Measurements from ENCODE around the gene USP25. TPM values are rescaled to one million over a fixed set of nuclear protein-coding genes. Genes with fewer than 3 reads are reported as not detected.

The USP25 gene
- total RNA-seq, 1 experiment from 2014 or later = 42.0 TPM

GRCh38 chr21:15719976-15720375 is 9.8 kb upstream of the USP25 start:
- Mint-ChIP-seq H3K4me1 (peaks cover 19% of the 10 kb centered on the region), H3K36me3 (peaks cover 5% of the 10 kb centered on the region; the same call in 1 of the 2 replicates), H3K4me3 (no peak overlapping the region), H3K27ac (no peak overlapping the region), H3K9me3 (peaks cover 14% of the 10 kb centered on the region), H3K27me3 (ENCODE audit: low read depth) (no peaks in the 10 kb centered on the region)
- ATAC-seq = no peak
- no peak for TF ChIP-seq TEAD1 (CRISPR knock-in tag; IDR thresholded peaks at IDR 0.05)
- TF ChIP-seq CDX4 (CRISPR knock-in tag; IDR thresholded peaks at IDR 0.05; ENCODE audit: borderline replicate concordance) = no peak
- no peak for TF ChIP-seq HMGXB4 (CRISPR knock-in tag; IDR thresholded peaks at IDR 0.05)
- TF ChIP-seq STAT6 (CRISPR knock-in tag; conservative IDR thresholded peaks at IDR 0.05; ENCODE audit: low read depth) = no peak
- TF ChIP-seq RORB (CRISPR knock-in tag; IDR thresholded peaks at IDR 0.05) = no peak
- TF ChIP-seq IRF1 (CRISPR knock-in tag; IDR thresholded peaks at IDR 0.05) = no peak
- no peak for TF ChIP-seq FOXP4 (CRISPR knock-in tag; IDR thresholded peaks at IDR 0.05)
- POLR2A ChIA-PET = no interaction called here
- CTCF ChIA-PET = no interaction called here
- DNase-seq (ENCODE audit: low spot score) = no peak

- Mint-ChIP-seq H3K4me3 (peak overlapping the region; percentile 19; the same call in 1 of the 2 replicates), H3K9me3 (peaks cover 14% of the 10 kb centered on the region), H3K27me3 (ENCODE audit: low read depth) (no peaks in the 10 kb centered on the region), H3K27ac (peak overlapping the region; percentile 82; the same call in 1 of the 2 replicates), H3K4me1 (peaks cover 22% of the 10 kb centered on the region), H3K36me3 (peaks cover 5% of the 10 kb centered on the region; the same call in 1 of the 2 replicates)
- TF ChIP-seq FOXK1 (CRISPR knock-in tag; IDR thresholded peaks at IDR 0.05) = no peak
- no peak for TF ChIP-seq AR (CRISPR knock-in tag; IDR thresholded peaks at IDR 0.05)
- TF ChIP-seq TEAD1 (CRISPR knock-in tag; IDR thresholded peaks at IDR 0.05) = no peak
- TF ChIP-seq HMGXB4 (CRISPR knock-in tag; IDR thresholded peaks at IDR 0.05) = no peak
- TF ChIP-seq SMAD4 (CRISPR knock-in tag; IDR thresholded peaks at IDR 0.05) = no peak
- TF ChIP-seq GTF2I (CRISPR knock-in tag; conservative IDR thresholded peaks at IDR 0.05) = no peak
- no peak for TF ChIP-seq SMAD3 (CRISPR knock-in tag; IDR thresholded peaks at IDR 0.05; ENCODE audit: borderline replicate concordance)
- no peak for TF ChIP-seq ZNF671 (CRISPR knock-in tag; IDR thresholded peaks at IDR 0.05)
- no peak for TF ChIP-seq PRRX2 (CRISPR knock-in tag; IDR thresholded peaks at IDR 0.05)
- no peak for TF ChIP-seq ZNF416 (CRISPR knock-in tag; IDR thresholded peaks at IDR 0.05)
- no peak for TF ChIP-seq ERG (CRISPR knock-in tag; IDR thresholded peaks at IDR 0.05)
- TF ChIP-seq RELA (CRISPR knock-in tag; IDR thresholded peaks at IDR 0.05; ENCODE audit: borderline replicate concordance) = no peak
- ChIA-PET POLR2A (interaction anchor here (1.1 kb wide), 1 partner anchor 30 kb away, joined by 3 read pairs; no protein-coding TSS in a partner anchor), CTCF (no interaction called here)
- DNase-seq (ENCODE audit: low spot score) (no peak), ATAC-seq (peak; percentile 94)
Measured at GRCh38 chr21:15722591-15723324, 7.0 kb upstream of the USP25 start.
